Keratinocyte (primary cell): ENCODE measurements around the gene KIF22.
"Not testable (repeated sequence)": the region's sequence is repeated elsewhere in the genome, so short reads cannot be mapped to it uniquely, and the experiment has no call there.

Source experiments
- EZH2 ChIP-seq: IDR thresholded peaks from one replicate; pipeline ENCODE4 v1.6.1; 2012; ENCODE audit warnings: inconsistent platforms, mild to moderate bottlenecking, low read length, moderate library complexity
- TF ChIP-seq, protein P1 (sequence below), 3 experiments: IDR thresholded peaks in 1 of 3; conservative IDR thresholded peaks in 1 of 3; optimal IDR thresholded peaks in 1 of 3; 2 replicates in 2 of 3; 3 replicates in 1 of 3; pipeline versions ENCODE3 to v1.5.1; 2011; ENCODE audit warnings: low read length in 3 of 3, mild to moderate bottlenecking in 3 of 3, moderate library complexity in 2 of 3, control low read depth in 1 of 3, inconsistent platforms in 1 of 3; ENCODE audit not compliant: insufficient read depth in 2 of 3; ENCODE audit errors: extremely low read depth in 1 of 3

DNA sequence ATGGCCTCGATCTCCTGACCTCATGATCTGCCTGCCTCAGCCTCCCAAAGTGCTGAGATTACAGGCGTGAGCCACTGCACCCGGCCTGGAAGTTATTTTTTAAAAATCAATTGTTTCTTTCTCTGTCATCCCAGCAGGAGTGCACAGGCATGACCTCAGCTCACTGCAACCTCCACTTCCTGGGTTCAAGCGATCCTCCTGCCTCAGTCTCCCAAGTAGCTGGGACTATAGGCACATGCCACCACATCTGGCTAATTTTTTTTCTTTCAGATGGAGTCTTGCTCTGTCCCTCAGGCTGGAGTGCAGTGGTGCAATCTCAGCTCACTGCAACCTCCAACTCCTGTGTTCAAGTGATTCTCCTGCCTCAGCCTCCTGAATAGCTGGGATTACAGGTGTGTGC is 3.4 kb upstream of the KIF22 start:
- TF ChIP-seq, protein P1, sequence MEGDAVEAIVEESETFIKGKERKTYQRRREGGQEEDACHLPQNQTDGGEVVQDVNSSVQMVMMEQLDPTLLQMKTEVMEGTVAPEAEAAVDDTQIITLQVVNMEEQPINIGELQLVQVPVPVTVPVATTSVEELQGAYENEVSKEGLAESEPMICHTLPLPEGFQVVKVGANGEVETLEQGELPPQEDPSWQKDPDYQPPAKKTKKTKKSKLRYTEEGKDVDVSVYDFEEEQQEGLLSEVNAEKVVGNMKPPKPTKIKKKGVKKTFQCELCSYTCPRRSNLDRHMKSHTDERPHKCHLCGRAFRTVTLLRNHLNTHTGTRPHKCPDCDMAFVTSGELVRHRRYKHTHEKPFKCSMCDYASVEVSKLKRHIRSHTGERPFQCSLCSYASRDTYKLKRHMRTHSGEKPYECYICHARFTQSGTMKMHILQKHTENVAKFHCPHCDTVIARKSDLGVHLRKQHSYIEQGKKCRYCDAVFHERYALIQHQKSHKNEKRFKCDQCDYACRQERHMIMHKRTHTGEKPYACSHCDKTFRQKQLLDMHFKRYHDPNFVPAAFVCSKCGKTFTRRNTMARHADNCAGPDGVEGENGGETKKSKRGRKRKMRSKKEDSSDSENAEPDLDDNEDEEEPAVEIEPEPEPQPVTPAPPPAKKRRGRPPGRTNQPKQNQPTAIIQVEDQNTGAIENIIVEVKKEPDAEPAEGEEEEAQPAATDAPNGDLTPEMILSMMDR (optimal IDR thresholded peaks at IDR 0.05 in 1 of 3, IDR thresholded peaks at IDR 0.05 in 1 of 3, conservative IDR thresholded peaks at IDR 0.05 in 1 of 3; ENCODE audit: extremely low read depth in 1 of 3, insufficient read depth in 2 of 3, low read length in 3 of 3): not testable (repeated sequence)
- not testable (repeated sequence) for TF ChIP-seq EZH2
